A549 (cell line): ENCODE results near the gene COPS3. TPM values are rescaled to one million over a fixed set of nuclear protein-coding genes. Genes with fewer than 3 reads are reported as not detected.

Source experiments
- ATAC-seq, 2 experiments: fragments of 200-7000 bp in 1 of 2; fragments of >200 bp in 1 of 2; cut with Nextera tagmentation in 1 of 2; cut with Tn5 transposase in 1 of 2; 3 replicates each; pipeline versions ENCODE4 v1.8.0 to v1.9.1; 2018 to 2020; ENCODE audit warnings: mild to moderate bottlenecking in 1 of 2, moderate library complexity in 1 of 2
- CTCF ChIA-PET: fragments of 300-600 bp; sonication (Branson Sonifier 250); formaldehyde crosslinking; extraction: SDS; loops from one replicate; lab custom pipeline; 2021; ENCODE audit warnings: antibody characterized with exemption, inconsistent platforms; lab: Yijun Ruan, JAX
- POLR2A ChIA-PET: fragments of 350-600 bp; formaldehyde crosslinking; extraction: SDS; loops from one replicate; lab custom pipeline; 2021; ENCODE audit warnings: antibody characterized with exemption, inconsistent platforms; lab: Yijun Ruan, JAX
- DNase-seq, 2 experiments: peaks; one replicate each; pipeline versions ENCODE4 v3.0.0 to v3.0.0-alpha.2; 2011 to 2016; ENCODE audit warnings: low read depth in 1 of 2, low spot score in 1 of 2
- FAIRE-seq: peaks from 2 replicates; lab custom pipeline; 2011; peaks lifted over from hg19 to GRCh38; lab: Jason Lieb, UNC
- H3K27ac ChIP-seq, 2 experiments: fragments of >200 bp; sonication (Bioruptor Twin); formaldehyde crosslinking; 3 replicates each; pipeline ENCODE4 v1.5.1; 2016 to 2017
- H3K4me1 ChIP-seq: fragments of >200 bp; sonication (Bioruptor Twin); formaldehyde crosslinking; 3 replicates; pipeline ENCODE4 v1.6.1; 2016
- H3K4me2 ChIP-seq: fragments of >200 bp; sonication (Bioruptor Twin); formaldehyde crosslinking; 3 replicates; pipeline ENCODE4 v1.6.1; 2016
- H3K4me3 ChIP-seq: fragments of >200 bp; sonication (Bioruptor Twin); formaldehyde crosslinking; 3 replicates; pipeline ENCODE4 v1.5.1; 2016
- H3K9me3 ChIP-seq: fragments of >200 bp; sonication (Bioruptor Twin); formaldehyde crosslinking; 3 replicates; pipeline ENCODE4 v1.6.1; 2016
- BCL3 ChIP-seq: fragments of >200 bp; sonication (Bioruptor Twin); formaldehyde crosslinking; IDR thresholded peaks from 3 replicates; pipeline ENCODE4 v1.6.1; 2016
- CHD2 ChIP-seq: fragments of 150-350 bp; IDR thresholded peaks from 2 replicates; pipeline ENCODE4 v1.6.1; 2014; ENCODE audit warnings: low read length; ENCODE audit not compliant: partially characterized antibody
- CHD4 ChIP-seq: fragments of 200-600 bp; sonication (generic); IDR thresholded peaks from 2 replicates; pipeline ENCODE4 v1.6.1; 2016; ENCODE audit warnings: antibody characterized with exemption, mild to moderate bottlenecking, borderline replicate concordance
- CTCF ChIP-seq: fragments of >200 bp; sonication (Bioruptor Twin); formaldehyde crosslinking; IDR thresholded peaks from 3 replicates; pipeline ENCODE4 v1.5.1; 2016
- EHMT2 ChIP-seq: fragments of 200-600 bp; sonication (generic); IDR thresholded peaks from 2 replicates; pipeline ENCODE4 v1.6.1; 2016; ENCODE audit warnings: antibody characterized with exemption, low read depth, mild to moderate bottlenecking, moderate library complexity
- EP300 ChIP-seq, 2 experiments: fragments of >200 bp; sonication (Bioruptor Twin); formaldehyde crosslinking; IDR thresholded peaks; 2 replicates in 1 of 2; 3 replicates in 1 of 2; pipeline ENCODE4 v1.6.1; 2016 to 2017
- FOXS1 ChIP-seq: fragments of 250-450 bp; sonication (Bioruptor Pico); IDR thresholded peaks from 2 replicates; pipeline ENCODE4 v1.5.0; 2020; ENCODE audit warnings: mild to moderate bottlenecking, moderate library complexity
- HDAC2 ChIP-seq: fragments of 200-600 bp; sonication (generic); IDR thresholded peaks from 2 replicates; pipeline ENCODE4 v1.6.1; 2016
- HMGXB4 ChIP-seq: fragments of 250-450 bp; sonication (Bioruptor Pico); IDR thresholded peaks from 2 replicates; pipeline ENCODE4 v1.5.0; 2021; ENCODE audit warnings: mild to moderate bottlenecking, moderate library complexity, borderline replicate concordance
- HOXB5 ChIP-seq: fragments of 250-450 bp; sonication (Bioruptor Pico); IDR thresholded peaks from 2 replicates; pipeline ENCODE4 v1.5.0; 2020; ENCODE audit warnings: mild to moderate bottlenecking, moderate library complexity
- JUNB ChIP-seq: fragments of >200 bp; sonication (Bioruptor Twin); formaldehyde crosslinking; IDR thresholded peaks from 2 replicates; pipeline ENCODE4 v1.6.1; 2016
- KDM1A ChIP-seq: fragments of 200-600 bp; sonication (generic); IDR thresholded peaks from 2 replicates; pipeline ENCODE4 v1.6.1; 2016; ENCODE audit warnings: low read depth, mild to moderate bottlenecking
- MAFK ChIP-seq: fragments of 450-650 bp; IDR thresholded peaks from 2 replicates; pipeline ENCODE4 v1.6.1; 2014; ENCODE audit not compliant: partially characterized antibody
- MAZ ChIP-seq: fragments of 150-350 bp; IDR thresholded peaks from 2 replicates; pipeline ENCODE4 v1.6.1; 2014; ENCODE audit warnings: antibody characterized with exemption, low read depth, low read length, borderline replicate concordance
- MYC ChIP-seq: IDR thresholded peaks from 2 replicates; pipeline ENCODE4 v1.6.1; 2012; ENCODE audit warnings: mild to moderate bottlenecking, inconsistent platforms, low read length, improper control_type of control experiment, borderline replicate concordance
- NFE2L2 ChIP-seq: fragments of 150-350 bp; conservative IDR thresholded peaks from 2 replicates; pipeline ENCODE4 v1.6.1; 2014; ENCODE audit warnings: low read length
- NPAS2 ChIP-seq: fragments of 250-450 bp; sonication (Bioruptor Pico); IDR thresholded peaks from 2 replicates; pipeline ENCODE4 v1.8.0; 2022; ENCODE audit warnings: mild to moderate bottlenecking, moderate library complexity, borderline replicate concordance
- RAD21 ChIP-seq, 2 experiments: fragments of >200 bp in 1 of 2; sonication (Bioruptor Twin) in 1 of 2; formaldehyde crosslinking in 1 of 2; IDR thresholded peaks in 1 of 2; conservative IDR thresholded peaks in 1 of 2; 2 replicates in 1 of 2; 3 replicates in 1 of 2; pipeline ENCODE4 v1.6.1; 2012 to 2018; ENCODE audit warnings: inconsistent platforms in 1 of 2
- REST ChIP-seq: fragments of 200-600 bp; sonication (generic); IDR thresholded peaks from 2 replicates; pipeline ENCODE4 v1.6.1; 2016; ENCODE audit warnings: antibody characterized with exemption, mild to moderate bottlenecking, moderate library complexity
- SMC3 ChIP-seq: fragments of >200 bp; sonication (Bioruptor Twin); formaldehyde crosslinking; IDR thresholded peaks from 3 replicates; pipeline ENCODE4 v1.6.1; 2018; ENCODE audit warnings: inconsistent platforms
- SREBF2 ChIP-seq: fragments of 450-650 bp; IDR thresholded peaks from 2 replicates; pipeline ENCODE4 v1.6.1; 2014; ENCODE audit warnings: mild to moderate bottlenecking, moderate library complexity
- TFCP2L1 ChIP-seq: fragments of 250-450 bp; sonication (Bioruptor Pico); IDR thresholded peaks from 2 replicates; pipeline ENCODE4 v1.5.0; 2021; ENCODE audit warnings: mild to moderate bottlenecking
- TP53 ChIP-seq: fragments of 250-450 bp; sonication (Bioruptor Pico); IDR thresholded peaks from 2 replicates; pipeline ENCODE4 v1.5.0; 2021; ENCODE audit warnings: mild to moderate bottlenecking, moderate library complexity
- WGBS: methylation state at CpG from one replicate; pipeline ENCODE4 v1.1.6; 2017; ENCODE audit errors: missing lambda C conversion rate; 5-methylcytosine and 5-hydroxymethylcytosine counted together
- polyA plus RNA-seq, 4 experiments: library from polyadenylated mRNA; depleted of rRNA in 3 of 4; stranded (reverse); fragments of >200 nt; fragmentation: RNase III in 1 of 4; extraction: RNeasy Plus Mini Kit Qiagen cat#74134 plus additional on column Dnase treatment in 1 of 4; gene quantifications; 2 replicates in 3 of 4; 3 replicates in 1 of 4; pipeline ENCODE4 v1.2.3, GENCODE V29; 2011 to 2017

COPS3 gene
- polyA plus RNA-seq, 2 of the 4 experiments (the other 2 are of a cell fraction) = 149 to 204 TPM

DNA sequence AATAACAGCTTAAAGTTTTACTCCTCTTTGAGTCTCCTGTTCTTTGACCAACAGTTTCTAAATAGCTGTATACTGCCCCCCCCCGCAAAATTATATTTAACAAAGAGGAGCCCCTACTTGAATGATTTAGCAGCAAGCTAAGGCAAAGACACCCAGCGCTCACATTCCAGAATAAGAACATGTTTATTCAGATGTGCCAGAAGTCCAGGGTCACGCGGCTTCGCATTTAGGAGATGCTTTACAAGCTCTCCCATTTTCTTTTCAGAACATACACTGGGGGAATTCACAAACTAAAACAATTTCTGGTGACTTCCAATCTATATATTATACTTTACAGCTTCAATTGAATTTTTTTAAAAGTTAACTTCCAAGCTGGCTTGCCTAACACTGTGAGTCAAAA lies 80.2 kb downstream of the COPS3 start:
- Histone ChIP-seq H3K9me3 (no peaks in the 10 kb centered on the region), H3K4me3 (no peak overlapping the region), H3K27ac (no peak overlapping the region), H3K4me1 (peaks cover 14% of the 10 kb centered on the region), H3K4me2 (no peak overlapping the region)
- POLR2A ChIA-PET = no interaction called here
- DNase-seq = no peak
- no peak for TF ChIP-seq RAD21 (conservative IDR thresholded peaks at IDR 0.05 in 1 of 2, IDR thresholded peaks at IDR 0.05 in 1 of 2)
- no peak for TF ChIP-seq FOXS1 (CRISPR knock-in tag)
- TF ChIP-seq CTCF = no peak
- TF ChIP-seq CHD4 = no peak
- no peak for TF ChIP-seq HOXB5 (CRISPR knock-in tag)
- no peak for TF ChIP-seq MAFK
- no peak for TF ChIP-seq HDAC2
- TF ChIP-seq MAZ = no peak
- TF ChIP-seq EHMT2 = no peak
- no peak for TF ChIP-seq SREBF2
- TF ChIP-seq BCL3 = no peak
- TF ChIP-seq HMGXB4 (CRISPR knock-in tag) = no peak
- ATAC-seq = no peak
- FAIRE-seq = no peak
- CTCF ChIA-PET = interaction anchor here (1.5 to 3.0 kb wide), 5 partner anchors 10 to 203 kb away, joined by 4 to 9 read pairs (median 6); no protein-coding TSS in a partner anchor
- 92% methylated on average over 5 of the region's 5 CpGs for WGBS

DNA sequence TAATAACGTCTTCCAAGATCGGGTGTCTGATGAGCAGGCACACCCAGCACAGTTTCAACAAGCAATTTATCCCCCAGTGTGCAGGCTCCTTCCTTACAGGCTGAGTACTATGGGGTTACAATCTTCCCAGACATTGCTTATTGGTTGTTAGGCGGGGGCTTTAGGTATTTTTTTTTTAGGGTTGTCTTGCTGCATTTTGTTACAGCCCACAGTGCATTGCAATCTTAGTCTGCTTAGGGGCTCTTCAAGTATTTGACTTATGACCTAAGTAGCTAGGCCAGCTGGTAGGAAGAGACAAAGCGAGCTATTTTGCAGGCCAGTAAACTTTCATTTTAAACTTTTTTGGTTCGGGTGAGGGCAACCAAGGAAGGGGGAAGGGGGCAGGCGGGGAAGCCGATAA lies 80.7 kb downstream of the COPS3 start:
- TF ChIP-seq CHD4 (no peak), MAZ (no peak), NPAS2 (CRISPR knock-in tag) (no peak), NFE2L2 (no peak), REST (no peak), MYC (no peak), SMC3 (no peak), JUNB (no peak), TFCP2L1 (CRISPR knock-in tag) (no peak), CHD2 (no peak), CTCF (no peak), EP300 (IDR thresholded peaks at IDR 0.05) (no peak), KDM1A (no peak), TP53 (CRISPR knock-in tag) (no peak), SREBF2 (no peak)
- Histone ChIP-seq H3K4me1 (peaks cover 14% of the 10 kb centered on the region), H3K9me3 (no peaks in the 10 kb centered on the region), H3K27ac (no peak overlapping the region), H3K4me3 (no peak overlapping the region), H3K4me2 (no peak overlapping the region)
- CTCF ChIA-PET = interaction anchor here (1.3 to 3.0 kb wide), 6 partner anchors 8 to 203 kb away, joined by 3 to 9 read pairs (median 6); no protein-coding TSS in a partner anchor
- ATAC-seq (no peak), FAIRE-seq (no peak), DNase-seq (no peak)
- WGBS = 97% methylated on average over 7 of the region's 7 CpGs
- POLR2A ChIA-PET = no interaction called here
